Measurements from ENCODE around the gene CD46.

DNA sequence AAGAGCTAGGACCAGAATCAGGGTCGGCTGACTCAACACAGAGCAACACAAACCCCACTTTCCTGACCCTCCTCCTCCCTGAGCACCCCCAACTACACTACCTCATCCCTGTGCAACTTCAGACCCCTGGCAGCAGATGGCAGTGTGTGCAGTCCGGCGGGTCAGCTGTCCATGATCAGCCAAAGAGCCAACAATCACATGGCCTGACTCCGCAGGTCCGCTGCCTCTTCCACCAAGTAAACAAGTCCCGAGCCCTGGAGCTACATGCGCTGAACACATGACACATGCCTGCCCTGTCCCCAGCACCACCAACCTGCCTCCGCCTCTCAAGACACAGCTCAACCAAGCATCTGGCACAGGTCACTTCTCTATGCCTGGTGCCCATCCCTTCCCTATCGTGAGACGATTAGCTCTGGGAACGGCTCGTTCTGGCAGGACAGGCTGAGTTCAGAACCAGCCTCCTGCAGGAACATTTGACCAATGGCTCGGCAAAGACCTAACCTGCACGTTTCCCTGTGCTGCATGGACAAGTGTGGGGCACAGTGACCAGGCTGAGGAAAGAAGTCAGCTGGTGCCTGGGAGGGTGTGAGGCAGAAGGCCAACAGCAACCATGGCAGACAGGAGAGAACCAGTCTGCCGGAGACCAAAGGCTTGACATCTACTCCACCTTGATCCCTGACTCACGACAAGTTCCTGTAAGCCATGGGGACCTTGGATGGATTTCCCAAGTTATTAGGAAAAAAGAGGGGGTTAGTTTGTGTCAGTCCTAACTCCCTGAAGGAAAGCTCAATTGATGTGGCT lies 60.3 kb downstream of the CD46 start:
- TF ChIP-seq CTCF (conservative IDR thresholded peaks at IDR 0.05; ENCODE audit: low read depth, low read length) (peak; percentile 70), EZH2phosphoT487 (IDR thresholded peaks at IDR 0.05; ENCODE audit: borderline replicate concordance, low read length) (no peak)

Measured in PC-3 (cell line).